ENCODE measurements around the gene SLC7A14.

SLC7A14 gene

GRCh38 chr3:170608475-170608874 lies 22.6 kb upstream of the SLC7A14 start:
- H3K4me3 ChIP-seq (ENCODE audit: low read length): no peak overlapping the region
- DNase-seq (ENCODE audit: low read depth): no peak
- no peak for TF ChIP-seq CTCF (IDR thresholded peaks at IDR 0.05; ENCODE audit: insufficient read depth, low read depth, low read length, missing control alignments)

- peak; percentile 81 for DNase-seq (ENCODE audit: low read depth)
- no peak overlapping the region for H3K4me3 ChIP-seq (ENCODE audit: low read length)
- TF ChIP-seq CTCF (IDR thresholded peaks at IDR 0.05; ENCODE audit: insufficient read depth, low read depth, low read length, missing control alignments): no peak
Observed at GRCh38 chr3:170606675-170607074, 20.8 kb upstream of the SLC7A14 start.

GRCh38 chr3:170605490-170605889 lies 19.6 kb upstream of the SLC7A14 start:
- no peak overlapping the region for H3K4me3 ChIP-seq (ENCODE audit: low read length)
- TF ChIP-seq CTCF (IDR thresholded peaks at IDR 0.05; ENCODE audit: insufficient read depth, low read depth, low read length, missing control alignments): no peak
- no peak for DNase-seq (ENCODE audit: low read depth)

GRCh38 chr3:170603770-170604510 lies 18.1 kb upstream of the SLC7A14 start:
- DNase-seq (ENCODE audit: low read depth): no peak
- TF ChIP-seq CTCF (IDR thresholded peaks at IDR 0.05; ENCODE audit: insufficient read depth, low read depth, low read length, missing control alignments): no peak
- H3K4me3 ChIP-seq (ENCODE audit: low read length): no peak overlapping the region

GRCh38 chr3:170602556-170602955 lies 16.7 kb upstream of the SLC7A14 start:
- H3K4me3 ChIP-seq (ENCODE audit: low read length): no peak overlapping the region
- no peak for TF ChIP-seq CTCF (IDR thresholded peaks at IDR 0.05; ENCODE audit: insufficient read depth, low read depth, low read length, missing control alignments)
- no peak for DNase-seq (ENCODE audit: low read depth)

GRCh38 chr3:170600005-170600624 lies 14.2 kb upstream of the SLC7A14 start:
- TF ChIP-seq CTCF (IDR thresholded peaks at IDR 0.05; ENCODE audit: insufficient read depth, low read depth, low read length, missing control alignments): no peak
- no peak for DNase-seq (ENCODE audit: low read depth)

GRCh38 chr3:170599091-170599490 lies 13.2 kb upstream of the SLC7A14 start:
- H3K4me3 ChIP-seq (ENCODE audit: low read length): no peak overlapping the region
- no peak for TF ChIP-seq CTCF (IDR thresholded peaks at IDR 0.05; ENCODE audit: insufficient read depth, low read depth, low read length, missing control alignments)
- DNase-seq (ENCODE audit: low read depth): no peak

More at GRCh38 chr3:170600005-170600624, 14.2 kb upstream of the SLC7A14 start:
- H3K4me3 ChIP-seq (ENCODE audit: low read length): no peak overlapping the region
